ENCODE results near the gene ZNF451.

DNA sequence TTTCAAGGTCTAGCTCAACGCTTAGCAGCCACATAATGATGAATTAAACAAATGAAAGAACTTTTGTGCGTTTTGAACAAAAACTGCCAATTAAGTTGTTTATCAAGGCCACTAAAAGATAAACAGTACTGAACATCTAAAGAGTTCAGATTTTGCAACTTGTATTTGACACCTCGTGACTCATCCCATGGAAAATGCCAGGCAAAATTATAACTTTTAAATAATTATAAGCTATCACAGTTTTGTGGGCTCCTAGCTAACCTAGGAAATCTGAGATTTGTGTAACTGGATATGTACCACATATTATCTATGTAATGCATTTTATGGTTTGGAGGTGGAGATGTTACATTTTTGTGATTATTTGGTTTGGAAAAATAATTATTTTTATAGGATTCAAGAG is 72.5 kb downstream of the ZNF451 start:
- TF ChIP-seq POLR2AphosphoS5 (IDR thresholded peaks at IDR 0.05) (no peak), POLR2A (IDR thresholded peaks at IDR 0.05) (no peak), EP300 (IDR thresholded peaks at IDR 0.05) (no peak)
- TF ChIP-seq, protein P1, sequence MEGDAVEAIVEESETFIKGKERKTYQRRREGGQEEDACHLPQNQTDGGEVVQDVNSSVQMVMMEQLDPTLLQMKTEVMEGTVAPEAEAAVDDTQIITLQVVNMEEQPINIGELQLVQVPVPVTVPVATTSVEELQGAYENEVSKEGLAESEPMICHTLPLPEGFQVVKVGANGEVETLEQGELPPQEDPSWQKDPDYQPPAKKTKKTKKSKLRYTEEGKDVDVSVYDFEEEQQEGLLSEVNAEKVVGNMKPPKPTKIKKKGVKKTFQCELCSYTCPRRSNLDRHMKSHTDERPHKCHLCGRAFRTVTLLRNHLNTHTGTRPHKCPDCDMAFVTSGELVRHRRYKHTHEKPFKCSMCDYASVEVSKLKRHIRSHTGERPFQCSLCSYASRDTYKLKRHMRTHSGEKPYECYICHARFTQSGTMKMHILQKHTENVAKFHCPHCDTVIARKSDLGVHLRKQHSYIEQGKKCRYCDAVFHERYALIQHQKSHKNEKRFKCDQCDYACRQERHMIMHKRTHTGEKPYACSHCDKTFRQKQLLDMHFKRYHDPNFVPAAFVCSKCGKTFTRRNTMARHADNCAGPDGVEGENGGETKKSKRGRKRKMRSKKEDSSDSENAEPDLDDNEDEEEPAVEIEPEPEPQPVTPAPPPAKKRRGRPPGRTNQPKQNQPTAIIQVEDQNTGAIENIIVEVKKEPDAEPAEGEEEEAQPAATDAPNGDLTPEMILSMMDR (IDR thresholded peaks at IDR 0.05): no peak
